HepG2 (cell line): Measurements from ENCODE around the gene ZSCAN21. TPM values are rescaled to one million over a fixed set of nuclear protein-coding genes. Genes with fewer than 3 reads are reported as not detected.

Experiments used
- ATAC-seq: fragments of 200-7000 bp; cut with Tn5 transposase; 3 replicates; pipeline ENCODE4 v1.9.1; 2020; ENCODE audit warnings: mild to moderate bottlenecking, moderate library complexity
- BruUV-seq: library from RNA; stranded (reverse); fragments of 400-500 nt; replicated peaks from 2 replicates; lab custom pipeline; 2021; lab: Mats Ljungman, UMichigan
- CTCF ChIA-PET: fragments of 300-600 bp; formaldehyde crosslinking; extraction: SDS; loops from one replicate; lab custom pipeline; 2021; ENCODE audit warnings: low total read pairs, inconsistent platforms, low intra/inter-chr PET ratio; lab: Yijun Ruan, JAX
- POLR2A ChIA-PET: fragments of 350-600 bp; sonication (Branson Sonifier 250); formaldehyde crosslinking; loops from one replicate; lab custom pipeline; 2020; ENCODE audit warnings: antibody characterized with exemption, inconsistent platforms; lab: Yijun Ruan, JAX
- DNase-seq: peaks from one replicate; pipeline ENCODE4 v3.0.0-alpha.2; 2015; ENCODE audit warnings: low spot score
- FAIRE-seq: peaks from 3 replicates; lab custom pipeline; 2011; peaks lifted over from hg19 to GRCh38; lab: Jason Lieb, UNC
- H2AFZ ChIP-seq: one replicate; pipeline ENCODE4 v1.6.1; 2011; ENCODE audit warnings: low read length, inconsistent platforms
- H3K27ac ChIP-seq: fragments of 300-600 bp; 3 replicates; pipeline ENCODE4 v1.8.0; 2011; ENCODE audit warnings: mixed run types, mild to moderate bottlenecking, mixed read lengths, low read length, inconsistent platforms; ENCODE audit not compliant: insufficient read depth; ENCODE audit errors: extremely low read length
- H3K27me3 ChIP-seq, 2 experiments: fragments of 200-600 bp in 1 of 2; 2 replicates in 1 of 2; 3 replicates in 1 of 2; pipeline versions ENCODE4 v1.6.0 to v1.8.0; 2011; ENCODE audit warnings: low read length in 2 of 2, mild to moderate bottlenecking in 2 of 2, moderate library complexity in 2 of 2, inconsistent platforms in 1 of 2; ENCODE audit not compliant: insufficient read depth in 2 of 2, control insufficient read depth in 1 of 2
- H3K36me3 ChIP-seq, 2 experiments: fragments of 200-600 bp in 1 of 2; replicated peaks in 1 of 2; 2 replicates in 1 of 2; 3 replicates in 1 of 2; pipeline versions ENCODE4 v1.5.1 to v1.8.0; 2011; ENCODE audit warnings: low read length in 2 of 2, inconsistent platforms in 1 of 2; ENCODE audit not compliant: insufficient read depth in 2 of 2, control insufficient read depth in 1 of 2
- H3K4me1 ChIP-seq: 2 replicates; pipeline ENCODE4 v1.5.1; 2012; ENCODE audit warnings: low read length, inconsistent platforms; ENCODE audit not compliant: insufficient read depth
- H3K4me2 ChIP-seq: 2 replicates; pipeline ENCODE4 v1.6.0; 2011; ENCODE audit warnings: low read depth, low read length, inconsistent platforms
- H3K4me3 ChIP-seq, 3 experiments: fragments of 200-600 bp in 1 of 3; sonication (generic), shearing (Covaris generic) in 1 of 3; replicated peaks in 1 of 3; 2 replicates each; pipeline ENCODE4 v1.5.1; 2011 to 2016; ENCODE audit warnings: low read length in 3 of 3, inconsistent platforms in 2 of 3, low read depth in 2 of 3, mild to moderate bottlenecking in 2 of 3, control low read depth in 1 of 3, mixed read lengths in 1 of 3; ENCODE audit not compliant: insufficient read depth in 1 of 3
- H3K79me2 ChIP-seq: one replicate; pipeline ENCODE4 v1.6.1; 2011; ENCODE audit warnings: low read length, inconsistent platforms; ENCODE audit not compliant: insufficient read depth
- H3K9ac ChIP-seq: 2 replicates; pipeline ENCODE4 v1.6.0; 2011; ENCODE audit warnings: mild to moderate bottlenecking, low read depth, low read length, inconsistent platforms; ENCODE audit not compliant: insufficient read depth
- H3K9me3 ChIP-seq: 2 replicates; pipeline ENCODE4 v1.5.1; 2012; ENCODE audit warnings: mild to moderate bottlenecking, low read length
- H4K20me1 ChIP-seq: 2 replicates; pipeline ENCODE4 v1.6.0; 2011; ENCODE audit warnings: inconsistent platforms, mild to moderate bottlenecking, low read length, moderate library complexity; ENCODE audit not compliant: insufficient read depth
- DDIT3 ChIP-seq: sonication (generic); formaldehyde crosslinking; IDR thresholded peaks from 2 replicates; pipeline ENCODE4 v1.4.0; 2020; ENCODE audit warnings: mild to moderate bottlenecking, missing genetic modification reagents
- MATR3 ChIP-seq: sonication (generic); formaldehyde crosslinking; IDR thresholded peaks from 2 replicates; pipeline ENCODE4 v1.4.0; 2020; ENCODE audit warnings: missing genetic modification reagents
- ZBTB7A ChIP-seq: sonication (generic); formaldehyde crosslinking; IDR thresholded peaks from 2 replicates; pipeline ENCODE4 v1.8.0; 2022; ENCODE audit warnings: mild to moderate bottlenecking, missing genetic modification reagents
- ZNF446 ChIP-seq: sonication (generic); formaldehyde crosslinking; IDR thresholded peaks from 2 replicates; pipeline ENCODE4 v1.5.0; 2020; ENCODE audit warnings: mild to moderate bottlenecking, missing genetic modification reagents
- ZNF687 ChIP-seq: sonication (generic); formaldehyde crosslinking; IDR thresholded peaks from 2 replicates; pipeline ENCODE4 v1.5.1; 2020; ENCODE audit warnings: mild to moderate bottlenecking, missing genetic modification reagents, moderate library complexity
- WGBS: methylation state at CpG from one replicate; pipeline ENCODE4 v1.1.6; 2017; ENCODE audit warnings: low lambda C conversion rate; 5-methylcytosine and 5-hydroxymethylcytosine counted together
- in situ Hi-C: cut with HindIII; loops from 2 replicates; pipeline ENCODE4 v1.10.0; 2017; ENCODE audit warnings: low pct_unique_long_range_greater_than_20kb; ENCODE audit not compliant: extremely low pct_ligation_motif_present
- intact Hi-C: fragments of 100-400 bp; cut with micrococcal nuclease; formaldehyde crosslinking; loops from one replicate; pipeline ENCODE4 v1.10.0; 2022; ENCODE audit not compliant: unreplicated experiment
- polyA plus RNA-seq, 8 experiments: library from polyadenylated mRNA; depleted of rRNA in 3 of 8; stranded (reverse) in 7 of 8; unstranded in 1 of 8; fragments of >200 nt; fragmentation: Illumina TruSeq in 4 of 8; extraction: Trizol in 4 of 8; gene quantifications; 2 replicates each; pipeline versions ENCODE4 v1.2.1 to v1.2.3, GENCODE V29; 2011 to 2016; ENCODE audit warnings: low read depth in 4 of 8, missing spikeins in 1 of 8, mixed read lengths in 1 of 8; ENCODE audit not compliant: insufficient read depth in 1 of 8
- total RNA-seq, 5 experiments: library from RNA; depleted of rRNA; stranded (reverse); fragments of >200 nt; fragmentation: Illumina TruSeq; extraction: Trizol; gene quantifications; 2 replicates each; pipeline ENCODE4 v1.2.3, GENCODE V29; 2016; ENCODE audit warnings: low read depth in 1 of 5

Gene ZSCAN21
- total and polyA plus RNA-seq, 2 of the 13 experiments (the other 11 are each of a cell fraction or from before 2014, with no cell fraction given), result 7.0 to 10.0 TPM

- Histone ChIP-seq H3K4me2 (no peak overlapping the region), H3K27me3 (no peaks in the 10 kb centered on the region; a peak in 1 of 5 replicates), H4K20me1 (no peaks in the 10 kb centered on the region), H3K9ac (no peak overlapping the region), H3K36me3 (peaks cover 10 to 20% of the 10 kb centered on the region in 2 experiments), H2AFZ (no peak overlapping the region), H3K9me3 (no peaks in the 10 kb centered on the region), H3K27ac (no peak overlapping the region), H3K4me1 (peaks cover 34% of the 10 kb centered on the region), H3K4me3 (no peak overlapping the region)
- in situ Hi-C loops, result no loop called here
- ATAC-seq, result no peak
- no peak for DNase-seq
- BruUV-seq, result no TSS peak
- intact Hi-C loops, result no loop called here
- CTCF ChIA-PET, result no interaction called here
- WGBS, result 76% methylated on average over 10 of the region's 10 CpGs
- TF ChIP-seq ZNF687 (CRISPR knock-in tag) (no peak), DDIT3 (CRISPR knock-in tag) (no peak), ZNF446 (no peak), MATR3 (CRISPR knock-in tag) (no peak), ZBTB7A (no peak)
- TF ChIP-seq, all 625 proteins: peak for 0
- POLR2A ChIA-PET, result interaction anchor here (2.7 kb wide), 1 partner anchor 14 kb away, joined by 29 read pairs; the partner anchor contains the start of genes AP4M1 and MCM7
- FAIRE-seq, result no peak
- peaks cover 10% of the 10 kb centered on the region for H3K79me2 ChIP-seq
Observed at GRCh38 chr7:100087055-100087750, 37.6 kb downstream of the ZSCAN21 start.
